LoVo (cell line): Measurements from ENCODE around the gene GPN3.
"Not testable (repeated sequence)": the region's sequence is repeated elsewhere in the genome, so short reads cannot be mapped to it uniquely, and the experiment has no call there.

Source experiments
- DNase-seq: peaks from one replicate; pipeline ENCODE4 v3.0.0-alpha.2; 2016; ENCODE audit warnings: low spot score

Gene GPN3

DNA sequence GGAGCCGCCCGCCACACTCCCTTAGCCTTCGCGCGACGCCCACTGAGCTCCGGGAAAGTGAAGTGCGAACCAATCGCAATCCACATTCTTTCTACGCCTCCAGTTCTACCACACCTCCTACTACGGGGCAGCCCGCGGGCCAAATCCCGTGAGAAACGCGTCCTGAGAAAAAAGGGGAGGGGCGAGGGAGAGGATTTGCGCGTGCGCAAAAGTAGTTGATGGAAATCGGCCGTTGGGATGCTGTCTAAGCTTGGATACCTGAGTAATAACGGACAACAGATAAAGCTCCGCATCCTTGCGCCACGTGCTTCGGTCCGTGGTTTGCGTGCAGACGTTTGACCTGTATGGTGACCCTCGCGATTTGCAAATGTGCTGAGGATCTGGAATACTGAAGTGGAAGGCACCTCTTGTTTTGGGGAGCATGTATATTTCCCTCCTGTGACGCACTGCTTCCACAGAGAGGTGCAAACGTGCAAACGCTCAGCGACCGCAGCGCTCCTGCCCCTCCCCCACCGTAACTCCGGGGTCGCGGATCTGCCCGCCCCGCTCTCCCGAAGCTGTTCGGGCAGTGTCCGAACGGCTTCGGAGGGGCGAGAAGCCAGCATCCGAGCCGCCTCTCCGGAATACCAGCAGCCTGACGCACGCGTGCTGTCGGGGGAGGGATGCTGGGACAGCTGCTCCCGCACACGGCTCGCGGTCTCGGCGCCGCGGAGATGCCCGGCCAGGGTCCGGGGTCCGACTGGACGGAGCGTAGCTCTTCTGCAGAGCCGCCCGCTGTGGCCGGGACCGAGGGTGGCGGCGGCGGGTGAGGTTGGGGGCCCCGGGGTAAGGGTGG lies at the start of gene GPN3, which contains the start of gene FAM216A:
GPN3 (minus strand) TSS at position 44 of the 835 bp plus-strand sequence. CDS start 54 bp downstream, outside the sequence.
FAM216A (plus strand) TSS at position 632 of the 835 bp plus-strand sequence; CDS start at position 663, 31 bp downstream.
- peak; percentile 100 for DNase-seq

DNA sequence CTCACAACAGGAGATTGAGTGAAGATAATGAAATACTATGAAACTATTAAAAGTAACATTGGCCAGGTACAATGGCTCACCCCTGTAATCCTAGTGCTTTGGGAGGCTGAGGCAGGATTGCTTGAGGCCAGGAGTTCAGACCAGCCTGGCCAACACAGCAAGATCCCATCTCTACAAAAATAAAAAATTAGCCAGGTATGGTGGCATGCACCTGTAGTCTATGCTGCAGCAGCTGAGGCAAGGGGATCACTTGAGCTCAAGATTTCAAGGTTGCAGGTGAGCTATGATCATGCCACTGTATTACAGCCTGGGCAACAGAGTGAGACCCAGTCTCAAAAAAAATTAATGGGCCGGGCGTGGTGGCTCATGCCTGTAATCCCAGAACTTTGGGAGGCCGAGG lies 48.9 kb upstream of the GPN3 start:
- no peak for DNase-seq

DNA sequence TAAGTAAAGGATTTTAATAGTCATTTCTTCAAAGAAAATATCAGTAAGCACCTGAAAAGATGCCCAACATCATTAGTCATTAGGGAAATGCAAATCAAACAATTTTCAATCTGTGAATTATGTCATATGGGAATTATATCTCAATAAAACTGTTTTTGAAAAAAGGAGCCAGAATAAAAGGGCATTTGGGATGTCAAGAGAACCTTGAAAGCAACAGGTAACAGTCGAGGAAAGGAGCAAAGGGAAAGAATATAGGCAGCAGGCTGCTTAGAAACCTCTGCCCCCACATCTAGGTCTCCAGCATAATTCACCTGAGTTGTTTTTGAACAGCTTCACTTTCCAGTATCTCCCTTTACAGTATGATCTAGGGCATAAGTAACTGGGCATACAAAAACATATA lies 46.3 kb upstream of the GPN3 start:
- no peak for DNase-seq

DNA sequence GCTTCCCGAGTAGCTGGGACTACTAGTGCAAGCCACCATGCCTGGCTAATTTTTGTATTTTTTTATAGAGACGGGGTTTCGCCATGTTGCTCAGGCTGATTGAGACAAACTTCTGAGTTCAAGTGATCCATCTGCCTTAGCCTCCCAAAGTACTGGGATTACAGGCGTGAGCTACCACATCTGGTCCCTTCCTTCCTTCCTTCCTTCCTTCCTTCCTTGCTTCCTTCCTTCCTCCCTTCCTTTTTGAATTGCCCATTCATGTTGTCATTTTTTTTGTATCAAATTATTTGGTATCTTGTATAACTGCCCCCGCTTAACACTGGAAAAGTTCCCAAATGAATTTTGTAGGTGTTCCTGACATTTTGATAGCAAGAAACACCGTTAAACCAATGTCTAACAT lies 45.8 kb upstream of the GPN3 start:
- no peak for DNase-seq

DNA sequence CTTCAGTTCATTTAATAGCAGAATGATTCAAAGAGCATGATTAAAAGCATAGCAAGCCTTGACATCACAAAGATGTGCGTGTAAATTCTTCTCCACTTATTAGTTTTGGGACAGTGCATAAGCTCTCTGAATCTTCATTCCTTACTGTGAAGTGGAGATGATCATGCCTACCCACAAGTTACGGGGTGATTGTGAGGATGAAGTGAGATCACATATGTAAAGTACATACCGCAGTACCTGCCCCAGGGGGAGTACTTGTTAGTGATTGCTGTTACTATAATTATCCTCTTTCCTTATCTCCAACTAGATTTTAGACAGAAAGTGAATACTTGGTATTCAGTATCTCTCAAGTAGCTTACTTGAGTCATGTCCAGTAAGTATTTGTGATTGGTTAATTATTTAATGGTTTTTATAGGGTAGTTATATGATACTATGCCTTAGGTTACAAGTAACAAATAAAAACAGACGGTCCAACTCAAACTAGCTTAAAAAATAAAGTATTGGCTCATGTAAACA lies 40.1 kb upstream of the GPN3 start:
- no peak for DNase-seq

DNA sequence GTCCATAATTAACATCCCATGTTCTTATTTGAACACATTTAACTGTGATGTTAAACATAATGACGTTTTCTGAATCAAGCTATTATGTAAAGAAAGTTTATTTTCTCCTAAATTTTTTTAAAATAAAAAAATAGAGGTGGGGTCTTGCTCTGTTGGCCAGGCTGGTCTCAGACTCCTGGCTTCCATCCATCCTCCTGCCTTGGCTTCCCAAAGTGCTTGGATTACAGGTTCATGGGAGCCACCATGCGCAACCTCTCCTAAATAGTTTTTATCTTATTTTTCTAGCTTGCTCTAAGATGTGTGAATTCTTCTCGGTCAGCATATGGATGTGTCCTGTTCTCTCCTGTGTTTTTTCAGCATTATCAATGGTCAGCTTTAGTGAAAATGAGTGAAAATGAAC lies 37.3 kb upstream of the GPN3 start:
- DNase-seq, result no peak

DNA sequence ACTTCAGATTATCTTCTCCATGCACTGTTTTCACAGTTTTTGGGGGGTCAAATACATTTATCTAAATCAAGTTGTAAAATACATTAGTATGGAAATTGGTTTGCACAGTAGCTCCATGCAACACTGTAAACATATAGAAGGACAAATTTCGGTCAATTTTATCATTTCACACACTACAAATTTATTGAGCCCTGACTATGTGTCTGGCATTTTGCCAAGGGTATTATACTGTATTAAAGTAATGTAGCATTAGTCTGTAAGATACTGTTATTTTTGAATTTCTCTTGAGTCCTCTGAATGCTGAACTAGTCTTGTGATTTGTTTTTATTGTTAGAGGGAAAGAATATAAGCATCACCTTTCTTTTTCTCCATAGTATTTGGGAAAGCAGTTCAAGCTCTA lies 35.4 kb upstream of the GPN3 start:
- no peak for DNase-seq

DNA sequence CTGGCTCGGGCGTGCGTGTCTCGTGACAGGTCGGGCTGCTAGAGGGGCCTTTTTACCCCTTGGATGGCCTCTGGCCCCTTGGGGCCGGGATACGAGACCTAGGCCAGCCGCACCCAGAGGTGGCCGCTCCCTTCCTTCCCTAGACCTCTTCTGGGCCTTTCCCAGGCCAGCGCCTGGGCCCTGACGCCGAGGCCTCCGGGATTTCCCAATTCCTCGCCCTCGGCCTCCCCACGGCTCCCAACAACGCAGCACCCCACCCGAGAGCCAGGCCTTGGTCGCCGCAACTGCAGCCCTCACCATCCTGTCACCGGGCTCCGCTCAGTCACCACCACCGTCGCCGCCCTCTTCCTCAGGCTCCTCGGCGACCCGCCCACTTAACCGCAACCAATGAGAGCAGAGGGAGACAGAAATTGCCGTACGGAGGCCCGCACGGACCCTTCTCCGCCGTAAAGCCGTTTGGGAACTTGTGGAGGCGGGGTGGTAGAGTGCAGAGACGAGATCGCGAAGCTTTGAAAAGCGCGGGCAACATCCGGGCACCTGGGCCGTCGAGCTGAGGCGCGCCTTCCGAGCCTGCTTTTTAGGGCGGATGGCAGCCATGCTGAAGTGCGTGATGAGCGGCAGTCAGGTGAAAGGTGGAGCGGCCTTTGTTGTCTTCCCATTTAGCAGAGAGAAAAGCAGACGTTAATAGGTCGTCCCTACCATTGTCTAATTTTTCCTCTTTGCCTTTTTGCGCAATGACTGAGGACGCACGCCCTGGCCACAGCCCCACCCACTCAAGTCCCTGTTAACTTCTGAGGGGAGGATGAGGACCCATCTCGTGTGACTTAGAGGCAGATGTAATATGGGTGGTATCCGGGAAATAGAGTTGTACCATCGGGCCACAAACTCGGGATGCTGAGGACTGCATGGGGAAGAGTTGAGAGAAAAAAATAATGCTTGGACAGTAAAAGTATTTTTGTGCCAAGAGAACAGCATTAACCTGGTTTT lies 34.0 kb upstream of the GPN3 start, which contains the start of the genes RAD9B and VPS29:
RAD9B (plus strand) TSS at position 580 of the 987 bp plus-strand sequence; CDS start at position 587, 7 bp downstream.
VPS29 (minus strand) TSS at position 360 of the 987 bp plus-strand sequence; CDS start at position 300, 60 bp downstream.
- DNase-seq, result peak; percentile 100

DNA sequence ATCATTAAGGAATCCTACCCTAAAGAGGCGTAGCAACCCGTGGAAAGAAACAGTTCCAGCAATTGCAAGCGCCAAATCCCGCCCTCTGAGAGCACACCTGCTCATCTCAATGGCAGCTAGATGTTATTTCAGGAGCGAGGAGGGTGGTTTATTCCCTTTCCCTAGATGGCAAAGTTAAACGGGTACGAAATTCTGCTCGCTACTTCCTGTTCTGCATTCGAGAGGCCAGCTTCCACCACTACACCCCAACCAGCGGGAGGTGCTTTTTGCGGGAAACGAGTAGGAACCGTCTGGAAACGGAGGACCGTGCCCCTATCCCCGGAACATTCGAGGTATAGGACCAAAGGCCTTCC lies 33.3 kb upstream of the GPN3 start:
- peak; percentile 64 for DNase-seq

DNA sequence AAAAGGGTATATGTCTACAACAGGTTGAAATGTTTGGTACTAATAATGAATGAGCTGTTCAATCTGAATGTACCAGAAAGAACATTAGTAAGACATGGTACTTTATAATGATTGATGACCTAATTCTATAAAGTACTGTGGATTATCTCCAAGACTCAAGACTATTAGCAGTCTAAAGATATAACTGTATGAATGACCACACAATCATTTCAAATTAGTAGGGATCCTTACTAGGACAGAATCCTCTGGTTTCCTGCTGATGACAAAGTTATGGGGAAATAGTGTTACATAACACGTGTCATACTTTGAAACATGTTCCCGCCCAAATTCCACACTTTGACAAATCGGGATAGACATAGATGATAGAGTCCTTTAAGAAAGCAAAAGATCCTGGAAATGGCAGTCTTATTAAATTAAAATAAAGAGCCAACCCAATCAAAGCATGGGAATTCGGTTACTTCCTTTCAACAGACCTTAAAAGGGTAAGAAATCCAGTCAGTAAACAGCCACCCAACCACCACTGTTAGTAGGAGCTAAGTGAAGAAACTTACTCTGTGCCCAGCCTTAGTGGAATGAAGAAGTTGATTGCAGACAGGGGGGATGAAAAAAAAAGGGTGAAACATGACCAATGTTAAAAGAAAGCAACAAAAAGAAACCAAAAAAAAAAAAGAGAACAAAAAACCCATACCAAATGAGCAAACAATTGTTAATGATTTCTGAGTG lies 31.1 kb upstream of the GPN3 start:
- DNase-seq, result peak; percentile 55

DNA sequence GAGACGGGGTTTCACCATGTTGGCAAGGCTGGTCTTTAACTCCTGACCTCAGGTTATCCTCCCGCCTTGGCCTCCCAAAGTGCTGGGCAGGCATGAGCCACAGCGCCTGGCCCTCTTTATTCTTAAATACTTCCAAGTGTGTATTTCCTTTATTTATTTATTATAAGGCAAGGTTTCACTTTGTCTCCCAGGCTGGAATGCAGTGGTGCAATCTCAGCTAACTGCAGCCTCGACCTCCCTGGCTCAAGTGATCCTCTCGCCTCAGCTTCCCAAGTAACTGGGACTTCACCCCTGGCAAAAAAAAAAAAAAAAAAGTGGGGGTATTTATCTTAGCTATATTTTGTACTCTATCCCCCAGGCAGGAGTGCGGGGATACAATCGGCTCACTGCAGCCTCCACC lies 7.4 kb upstream of the GPN3 start:
- DNase-seq, result no peak

DNA sequence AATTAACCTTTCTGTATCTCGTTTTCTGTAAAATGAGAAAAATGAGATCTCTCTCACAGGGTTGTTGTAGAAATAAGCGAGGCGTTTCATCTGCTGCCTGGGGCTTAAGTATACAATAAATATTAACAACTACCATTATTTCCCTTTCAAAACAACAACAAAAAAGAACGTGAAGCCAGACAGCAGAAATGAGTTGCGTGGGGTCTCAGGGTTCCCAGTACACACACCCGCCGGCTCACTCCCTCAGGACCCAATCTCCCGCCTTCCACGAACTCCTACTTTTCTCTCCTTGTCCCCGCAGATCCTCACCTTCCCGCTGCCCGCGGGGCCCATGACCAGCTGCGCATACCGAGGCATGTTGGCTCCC lies 227 bp downstream of the GPN3 start:
- DNase-seq, result no peak

DNA sequence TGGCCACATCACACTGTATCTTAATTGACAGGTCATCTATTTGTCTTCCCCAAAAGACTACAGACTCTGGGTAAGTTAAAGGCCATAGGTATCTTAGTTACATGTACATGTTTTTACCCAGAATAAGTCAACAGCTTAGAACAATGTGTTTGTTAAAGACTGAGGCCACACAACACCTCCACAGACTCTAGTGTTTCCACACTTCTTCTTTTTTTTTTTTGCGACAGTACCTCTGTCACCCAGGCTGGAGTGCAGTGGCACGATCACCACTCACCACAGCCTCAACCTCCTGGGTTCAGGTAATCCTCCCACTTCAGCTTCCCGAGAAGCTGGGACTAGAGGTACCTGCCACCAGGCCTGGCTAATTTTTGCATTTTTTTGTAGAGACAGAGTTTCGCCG lies 1.3 kb downstream of the GPN3 start:
- DNase-seq, result no peak

DNA sequence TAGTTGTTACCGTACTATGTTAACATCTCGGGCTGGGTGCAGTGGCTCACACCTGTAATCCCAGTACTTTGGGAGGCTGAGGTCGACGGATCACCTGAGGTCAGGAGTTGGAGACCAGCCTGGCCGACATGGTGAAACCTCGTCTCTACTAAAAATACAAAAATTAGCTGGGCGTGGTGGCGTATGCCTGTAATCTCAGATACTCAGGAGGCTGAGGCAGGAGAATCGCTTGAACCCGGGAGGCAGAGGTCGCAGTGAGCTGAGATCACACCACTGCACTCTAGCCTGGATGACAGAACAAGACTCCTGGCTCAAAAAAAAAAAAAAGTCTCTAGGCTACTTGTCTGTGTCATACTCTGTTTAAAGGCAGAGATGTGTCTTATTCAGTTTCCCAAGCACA lies 2.3 kb downstream of the GPN3 start:
- not testable (repeated sequence) for DNase-seq

DNA sequence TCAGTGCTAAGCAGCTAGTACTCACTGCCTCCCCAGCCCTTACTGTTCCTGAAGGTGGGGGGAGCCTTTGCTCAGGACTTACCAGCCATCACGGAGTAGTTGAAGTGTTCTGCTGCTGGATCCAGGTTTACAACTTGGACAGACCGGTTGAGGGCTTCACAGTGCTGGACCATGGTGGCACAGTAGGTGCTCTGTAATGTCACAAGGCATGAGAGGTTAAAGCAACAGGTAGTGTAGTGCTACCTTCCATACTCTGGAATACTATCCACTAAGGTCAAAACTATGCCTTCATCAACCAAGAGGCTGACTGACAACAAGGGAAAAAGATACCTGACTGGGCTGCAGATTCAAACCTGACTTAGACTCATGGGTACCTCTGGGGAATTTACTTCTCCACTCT lies 3.0 kb downstream of the GPN3 start:
- no peak for DNase-seq

DNA sequence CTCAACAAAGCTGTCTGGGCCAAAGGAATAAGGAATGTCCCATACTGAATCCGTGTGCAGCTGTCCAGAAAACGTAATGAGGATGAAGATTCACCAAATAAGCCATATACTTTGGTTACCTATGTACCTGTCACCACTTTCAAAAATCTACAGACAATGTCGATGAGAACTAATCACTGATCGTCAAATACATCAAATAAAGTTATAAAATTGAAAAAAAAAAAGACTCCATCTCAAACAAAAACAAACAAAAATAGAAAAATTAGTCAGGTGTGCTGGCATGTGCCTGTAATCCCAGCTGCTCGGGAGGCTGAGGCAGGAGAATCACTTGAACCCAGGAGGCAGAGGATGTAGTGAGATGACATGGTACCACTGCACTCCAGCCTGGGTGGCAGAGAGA lies 6.9 kb downstream of the GPN3 start:
- not testable (repeated sequence) for DNase-seq

DNA sequence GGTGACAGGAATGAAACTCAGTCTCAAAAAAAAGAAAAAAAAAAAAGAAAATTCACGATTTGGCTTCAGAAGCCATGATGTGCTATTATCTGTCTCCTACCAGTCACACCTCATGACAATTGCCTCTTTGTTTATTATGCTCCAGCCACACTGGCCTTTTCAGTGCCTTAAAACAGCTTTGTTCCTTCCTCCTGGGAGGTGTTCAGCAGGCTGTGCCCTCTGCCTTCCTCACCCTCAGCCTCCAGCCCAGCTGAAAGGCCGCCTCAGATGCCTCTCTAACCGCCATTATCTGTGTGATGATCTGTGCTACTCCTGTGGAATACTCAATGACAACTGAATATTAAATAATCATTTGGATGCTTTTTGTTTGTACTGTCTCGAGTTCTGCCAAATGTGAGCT lies 9.3 kb downstream of the GPN3 start:
- DNase-seq, result no peak

DNA sequence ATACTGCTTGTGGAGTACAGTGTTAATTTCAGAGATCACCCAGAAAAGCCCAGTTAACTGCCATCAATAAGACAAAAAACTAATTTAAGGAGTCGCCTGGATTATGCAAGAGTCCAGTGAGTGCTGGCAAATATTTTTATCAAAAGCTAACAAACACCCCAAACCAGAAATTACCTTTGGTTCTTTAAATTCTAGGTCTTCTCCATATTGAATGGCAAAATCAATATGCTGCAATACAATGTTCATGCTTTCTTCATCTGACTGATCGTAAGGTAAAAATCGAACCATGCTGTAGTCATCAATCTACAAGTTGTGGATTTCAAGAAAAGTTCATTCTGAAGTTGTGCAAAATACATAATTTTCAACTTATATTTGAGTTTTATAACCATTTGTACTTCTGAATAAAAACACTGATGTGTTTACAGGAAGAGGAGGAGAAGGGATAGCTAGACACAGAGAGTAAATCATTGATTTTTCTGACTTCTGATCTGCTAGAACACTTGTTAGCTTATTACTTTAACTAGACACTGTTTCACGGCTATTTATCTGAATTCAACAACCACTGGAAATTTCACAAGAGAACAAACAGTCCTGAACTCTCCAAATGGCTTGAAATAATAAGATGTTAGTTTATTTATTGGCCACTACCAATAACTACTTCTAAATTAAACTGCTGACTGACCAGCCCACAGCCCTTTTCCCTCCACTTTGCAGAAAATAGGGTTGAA lies 14.3 kb downstream of the GPN3 start:
- DNase-seq, result no peak

DNA sequence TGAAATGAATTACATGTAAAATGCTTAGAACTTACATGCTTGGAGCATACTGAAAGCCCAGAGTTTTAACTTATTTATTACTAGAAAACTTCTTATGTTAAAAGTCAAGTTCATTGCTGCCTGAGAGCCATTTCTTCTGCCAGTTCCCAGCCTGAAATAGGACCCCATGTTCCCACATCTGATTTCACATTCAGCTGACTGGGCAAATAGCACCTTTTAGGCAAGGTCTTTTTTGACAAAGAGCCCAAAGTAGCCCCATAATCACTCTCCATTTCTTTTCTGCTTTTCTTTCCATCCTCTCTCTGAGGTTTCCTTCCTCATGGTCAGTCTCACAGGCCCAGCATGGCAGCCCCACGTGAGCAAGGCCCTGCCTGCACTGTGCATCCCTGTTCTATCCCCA lies 16.8 kb downstream of the GPN3 start:
- no peak for DNase-seq

DNA sequence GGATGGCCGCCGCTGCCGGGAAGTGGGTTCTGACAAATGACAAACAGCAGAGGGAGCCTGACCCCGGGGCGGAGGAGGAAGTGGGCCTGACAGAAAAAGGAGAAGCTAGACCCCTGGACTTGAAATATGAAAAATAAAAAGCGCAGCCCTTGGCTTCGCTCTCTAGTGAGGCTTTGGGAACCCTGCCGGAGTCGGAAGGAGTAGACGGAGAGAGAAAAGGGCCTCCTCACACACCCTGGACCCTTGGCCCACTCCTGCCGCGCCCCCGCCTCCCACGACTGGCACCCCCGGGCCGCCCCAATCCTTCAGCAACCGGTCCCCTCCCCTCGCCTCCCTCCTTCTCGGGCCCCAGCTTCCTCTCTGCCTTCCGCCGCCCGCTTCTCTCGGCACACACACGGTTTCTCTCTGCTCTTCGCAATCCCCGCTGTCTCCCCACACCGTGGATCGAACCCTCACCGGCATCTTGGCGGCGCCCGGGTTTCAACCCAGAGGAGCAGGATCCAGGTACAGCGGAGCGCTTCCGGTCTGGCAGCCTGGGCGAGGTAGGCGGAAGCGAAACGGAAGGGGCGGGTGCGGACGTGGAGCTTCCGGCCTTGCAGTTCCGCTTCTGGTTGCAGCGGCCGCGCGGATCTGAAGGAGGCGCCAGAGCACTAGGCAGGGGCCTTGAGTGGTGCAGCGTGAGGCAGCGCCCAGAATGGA lies 18.1 kb downstream of the GPN3 start, which contains the start of gene ARPC3:
ARPC3 (minus strand) TSS at position 539 of the 699 bp plus-strand sequence; CDS start at position 462, 77 bp downstream.
- peak; percentile 100 for DNase-seq
